NCI-H2081 (cell line): ENCODE data around the gene GPC5.

Experiments used
- DNase-seq, 2 experiments: peaks; one replicate each; lab custom pipeline; 2025; lab: John Stamatoyannopoulos, UW

GPC5 gene

GRCh38 chr13:92172191-92172590 is 773.8 kb downstream of the GPC5 start:
- no peak for DNase-seq

- no peak for DNase-seq
These were observed 774.8 kb downstream of the GPC5 start for GRCh38 chr13:92173254-92173653.

GRCh38 chr13:92175330-92175729 is 776.9 kb downstream of the GPC5 start:
- DNase-seq, result peak; percentile 33 to 37

GRCh38 chr13:92177966-92178365 is 779.5 kb downstream of the GPC5 start:
- DNase-seq, result no peak

- no peak for DNase-seq
These were observed 780.8 kb downstream of the GPC5 start for GRCh38 chr13:92179223-92179622.

- peak; percentile 12 to 69 for DNase-seq
These were observed 789.1 kb downstream of the GPC5 start for GRCh38 chr13:92187378-92187989.

GRCh38 chr13:92188574-92188973 is 790.2 kb downstream of the GPC5 start:
- no peak for DNase-seq

- no peak for DNase-seq
These were observed 798.3 kb downstream of the GPC5 start for GRCh38 chr13:92196591-92197256.

GRCh38 chr13:92197669-92198068 is 799.2 kb downstream of the GPC5 start:
- no peak for DNase-seq

GRCh38 chr13:92218615-92219014 is 820.2 kb downstream of the GPC5 start:
- DNase-seq, result no peak

- no peak for DNase-seq
These were observed 823.5 kb downstream of the GPC5 start for GRCh38 chr13:92221916-92222315.

- DNase-seq, result no peak
These were observed 825.8 kb downstream of the GPC5 start for GRCh38 chr13:92224052-92224821.

- no peak for DNase-seq
These were observed 826.4 kb downstream of the GPC5 start for GRCh38 chr13:92224825-92225224.

GRCh38 chr13:92225861-92226260 is 827.4 kb downstream of the GPC5 start:
- DNase-seq, result no peak

- no peak for DNase-seq
These were observed 834.5 kb downstream of the GPC5 start for GRCh38 chr13:92232871-92233270.

- no peak for DNase-seq
These were observed 853.3 kb downstream of the GPC5 start for GRCh38 chr13:92251671-92252210.

- no peak for DNase-seq
These were observed 857.1 kb downstream of the GPC5 start for GRCh38 chr13:92255526-92255925.

- no peak for DNase-seq
These were observed 857.8 kb downstream of the GPC5 start for GRCh38 chr13:92256211-92256610.

- no peak for DNase-seq
These were observed 860.6 kb downstream of the GPC5 start for GRCh38 chr13:92259046-92259445.

- DNase-seq, result no peak
These were observed 861.1 kb downstream of the GPC5 start for GRCh38 chr13:92259523-92259922.

GRCh38 chr13:92260363-92260762 is 861.9 kb downstream of the GPC5 start:
- no peak for DNase-seq

GRCh38 chr13:92262100-92262788 is 863.8 kb downstream of the GPC5 start:
- no peak for DNase-seq
